ENCODE results near the gene SMIM20. TPM values are rescaled to one million over a fixed set of nuclear protein-coding genes. Genes with fewer than 3 reads are reported as not detected.

SMIM20 gene
- total and polyA plus RNA-seq, 2 experiments from 2014 or later, result 35.6 to 53.0 TPM

GRCh38 chr4:25941457-25942221 is 27.6 kb downstream of the SMIM20 start:
- no peak overlapping the region for H3K9ac ChIP-seq
- H3K27me3 ChIP-seq (replicated peaks; ENCODE audit: insufficient read depth), result peaks cover 14% of the 10 kb centered on the region; the same call in 1 of the 2 replicates
- no peaks in the 10 kb centered on the region for H3K9me2 ChIP-seq (ENCODE audit: insufficient read depth)
- no peak overlapping the region for H3K4me2 ChIP-seq (ENCODE audit: unreplicated experiment)
- in situ Hi-C loops (cut with MboI), result no loop called here
- H4K20me1 ChIP-seq (ENCODE audit: insufficient read depth), result no peaks in the 10 kb centered on the region
- H3K27ac ChIP-seq, result no peak overlapping the region
- no peaks in the 10 kb centered on the region for H3K36me3 ChIP-seq (ENCODE audit: low read depth)
- no peaks in the 10 kb centered on the region for H3K9me3 ChIP-seq (ENCODE audit: low read depth)
- H3K79me2 ChIP-seq (ENCODE audit: insufficient read depth), result no peaks in the 10 kb centered on the region
- H3K4me1 ChIP-seq (ENCODE audit: insufficient read depth), result peaks cover 22% of the 10 kb centered on the region
- no peak for TF ChIP-seq EZH2phosphoT487 (IDR thresholded peaks at IDR 0.05; ENCODE audit: insufficient read depth, low read depth)
- no peak for TF ChIP-seq EZH2 (IDR thresholded peaks at IDR 0.05; ENCODE audit: insufficient read depth, poor library complexity, severe bottlenecking)
- WGBS, 2 experiments (ENCODE audit: low coverage in 1 of 2, low lambda C conversion rate in 2 of 2, missing lambda C conversion rate in 2 of 2), result 95 to 97% methylated on average over 3 of the region's 3 CpGs
- no peak overlapping the region for H2AFZ ChIP-seq
- peaks cover 27% of the 10 kb centered on the region for H3F3A ChIP-seq (ENCODE audit: insufficient read depth)
- H3K4me3 ChIP-seq, result no peak overlapping the region
- no peak for DNase-seq

GRCh38 chr4:25943312-25943711 is 29.3 kb downstream of the SMIM20 start:
- Histone ChIP-seq H3K9me3 (ENCODE audit: low read depth) (no peaks in the 10 kb centered on the region), H2AFZ (no peak overlapping the region), H3K27me3 (replicated peaks; ENCODE audit: insufficient read depth) (peaks cover 14% of the 10 kb centered on the region; the same call in 1 of the 2 replicates), H3K9me2 (ENCODE audit: insufficient read depth) (no peaks in the 10 kb centered on the region), H4K20me1 (ENCODE audit: insufficient read depth) (no peaks in the 10 kb centered on the region), H3F3A (ENCODE audit: insufficient read depth) (peaks cover 11% of the 10 kb centered on the region), H3K27ac (no peak overlapping the region), H3K36me3 (ENCODE audit: low read depth) (no peaks in the 10 kb centered on the region), H3K4me3 (no peak overlapping the region), H3K79me2 (ENCODE audit: insufficient read depth) (no peaks in the 10 kb centered on the region), H3K4me1 (ENCODE audit: insufficient read depth) (peaks cover 10% of the 10 kb centered on the region), H3K9ac (no peak overlapping the region), H3K4me2 (ENCODE audit: unreplicated experiment) (no peak overlapping the region)
- TF ChIP-seq EZH2 (IDR thresholded peaks at IDR 0.05; ENCODE audit: insufficient read depth, poor library complexity, severe bottlenecking) (no peak), EZH2phosphoT487 (IDR thresholded peaks at IDR 0.05; ENCODE audit: insufficient read depth, low read depth) (no peak)
- no peak for DNase-seq
- in situ Hi-C loops (cut with MboI), result no loop called here

GRCh38 chr4:25943805-25944204 is 29.8 kb downstream of the SMIM20 start:
- H3K9me3 ChIP-seq (ENCODE audit: low read depth), result no peaks in the 10 kb centered on the region
- H3K79me2 ChIP-seq (ENCODE audit: insufficient read depth), result no peaks in the 10 kb centered on the region
- peaks cover 6% of the 10 kb centered on the region for H3F3A ChIP-seq (ENCODE audit: insufficient read depth)
- DNase-seq, result no peak
- no peaks in the 10 kb centered on the region for H4K20me1 ChIP-seq (ENCODE audit: insufficient read depth)
- TF ChIP-seq EZH2 (IDR thresholded peaks at IDR 0.05; ENCODE audit: insufficient read depth, poor library complexity, severe bottlenecking) (no peak), EZH2phosphoT487 (IDR thresholded peaks at IDR 0.05; ENCODE audit: insufficient read depth, low read depth) (no peak)
- H3K27ac ChIP-seq, result no peak overlapping the region
- H3K27me3 ChIP-seq (replicated peaks; ENCODE audit: insufficient read depth), result peaks cover 14% of the 10 kb centered on the region; the same call in 1 of the 2 replicates
- in situ Hi-C loops (cut with MboI), result no loop called here
- no peak overlapping the region for H3K4me2 ChIP-seq (ENCODE audit: unreplicated experiment)
- no peaks in the 10 kb centered on the region for H3K9me2 ChIP-seq (ENCODE audit: insufficient read depth)
- no peak overlapping the region for H3K9ac ChIP-seq
- no peaks in the 10 kb centered on the region for H3K36me3 ChIP-seq (ENCODE audit: low read depth)
- H2AFZ ChIP-seq, result no peak overlapping the region
- peaks cover 5% of the 10 kb centered on the region; the same call in 1 of the 2 replicates for H3K4me1 ChIP-seq (ENCODE audit: insufficient read depth)
- H3K4me3 ChIP-seq, result no peak overlapping the region

GRCh38 chr4:25948051-25948450 is 34.0 kb downstream of the SMIM20 start:
- H3K27ac ChIP-seq, result no peak overlapping the region
- H3K36me3 ChIP-seq (ENCODE audit: low read depth), result no peaks in the 10 kb centered on the region
- no peaks in the 10 kb centered on the region for H3K4me1 ChIP-seq (ENCODE audit: insufficient read depth)
- no peaks in the 10 kb centered on the region for H3F3A ChIP-seq (ENCODE audit: insufficient read depth)
- no peaks in the 10 kb centered on the region for H3K79me2 ChIP-seq (ENCODE audit: insufficient read depth)
- peaks cover 12% of the 10 kb centered on the region; the same call in 1 of the 2 replicates for H3K27me3 ChIP-seq (replicated peaks; ENCODE audit: insufficient read depth)
- H3K9ac ChIP-seq, result no peak overlapping the region
- H3K9me2 ChIP-seq (ENCODE audit: insufficient read depth), result no peaks in the 10 kb centered on the region
- 58 to 65% methylated on average over 1 of the region's 1 CpG for WGBS, 2 experiments (ENCODE audit: low coverage in 1 of 2, low lambda C conversion rate in 2 of 2, missing lambda C conversion rate in 2 of 2)
- DNase-seq, result peak; percentile 29
- no peaks in the 10 kb centered on the region for H3K9me3 ChIP-seq (ENCODE audit: low read depth)
- no peak for TF ChIP-seq EZH2phosphoT487 (IDR thresholded peaks at IDR 0.05; ENCODE audit: insufficient read depth, low read depth)
- no peak overlapping the region for H3K4me3 ChIP-seq
- no peak overlapping the region for H3K4me2 ChIP-seq (ENCODE audit: unreplicated experiment)
- H2AFZ ChIP-seq, result no peak overlapping the region
- in situ Hi-C loops (cut with MboI), result no loop called here
- H4K20me1 ChIP-seq (ENCODE audit: insufficient read depth), result no peaks in the 10 kb centered on the region
